HepG2 (cell line): ENCODE measurements around the gene LINS1. TPM values are rescaled to one million over a fixed set of nuclear protein-coding genes. Genes with fewer than 3 reads are reported as not detected.

Experiments used
- ATAC-seq: fragments of 200-7000 bp; cut with Tn5 transposase; 3 replicates; pipeline ENCODE4 v1.9.1; 2020; ENCODE audit warnings: mild to moderate bottlenecking, moderate library complexity
- BruUV-seq: library from RNA; stranded (reverse); fragments of 400-500 nt; replicated peaks from 2 replicates; lab custom pipeline; 2021; lab: Mats Ljungman, UMichigan
- CTCF ChIA-PET: fragments of 300-600 bp; formaldehyde crosslinking; extraction: SDS; loops from one replicate; lab custom pipeline; 2021; ENCODE audit warnings: low total read pairs, inconsistent platforms, low intra/inter-chr PET ratio; lab: Yijun Ruan, JAX
- POLR2A ChIA-PET: fragments of 350-600 bp; sonication (Branson Sonifier 250); formaldehyde crosslinking; loops from one replicate; lab custom pipeline; 2020; ENCODE audit warnings: antibody characterized with exemption, inconsistent platforms; lab: Yijun Ruan, JAX
- DNase-seq: peaks from one replicate; pipeline ENCODE4 v3.0.0-alpha.2; 2015; ENCODE audit warnings: low spot score
- FAIRE-seq: peaks from 3 replicates; lab custom pipeline; 2011; peaks lifted over from hg19 to GRCh38; lab: Jason Lieb, UNC
- H2AFZ ChIP-seq: one replicate; pipeline ENCODE4 v1.6.1; 2011; ENCODE audit warnings: low read length, inconsistent platforms
- H3K27ac ChIP-seq: fragments of 300-600 bp; 3 replicates; pipeline ENCODE4 v1.8.0; 2011; ENCODE audit warnings: mixed run types, mild to moderate bottlenecking, mixed read lengths, low read length, inconsistent platforms; ENCODE audit not compliant: insufficient read depth; ENCODE audit errors: extremely low read length
- H3K27me3 ChIP-seq, 2 experiments: fragments of 200-600 bp in 1 of 2; 2 replicates in 1 of 2; 3 replicates in 1 of 2; pipeline versions ENCODE4 v1.6.0 to v1.8.0; 2011; ENCODE audit warnings: low read length in 2 of 2, mild to moderate bottlenecking in 2 of 2, moderate library complexity in 2 of 2, inconsistent platforms in 1 of 2; ENCODE audit not compliant: insufficient read depth in 2 of 2, control insufficient read depth in 1 of 2
- H3K36me3 ChIP-seq, 2 experiments: fragments of 200-600 bp in 1 of 2; replicated peaks in 1 of 2; 2 replicates in 1 of 2; 3 replicates in 1 of 2; pipeline versions ENCODE4 v1.5.1 to v1.8.0; 2011; ENCODE audit warnings: low read length in 2 of 2, inconsistent platforms in 1 of 2; ENCODE audit not compliant: insufficient read depth in 2 of 2, control insufficient read depth in 1 of 2
- H3K4me1 ChIP-seq: 2 replicates; pipeline ENCODE4 v1.5.1; 2012; ENCODE audit warnings: low read length, inconsistent platforms; ENCODE audit not compliant: insufficient read depth
- H3K4me2 ChIP-seq: 2 replicates; pipeline ENCODE4 v1.6.0; 2011; ENCODE audit warnings: low read depth, low read length, inconsistent platforms
- H3K4me3 ChIP-seq, 3 experiments: fragments of 200-600 bp in 1 of 3; sonication (generic), shearing (Covaris generic) in 1 of 3; replicated peaks in 1 of 3; 2 replicates each; pipeline ENCODE4 v1.5.1; 2011 to 2016; ENCODE audit warnings: low read length in 3 of 3, inconsistent platforms in 2 of 3, low read depth in 2 of 3, mild to moderate bottlenecking in 2 of 3, control low read depth in 1 of 3, mixed read lengths in 1 of 3; ENCODE audit not compliant: insufficient read depth in 1 of 3
- H3K79me2 ChIP-seq: one replicate; pipeline ENCODE4 v1.6.1; 2011; ENCODE audit warnings: low read length, inconsistent platforms; ENCODE audit not compliant: insufficient read depth
- H3K9ac ChIP-seq: 2 replicates; pipeline ENCODE4 v1.6.0; 2011; ENCODE audit warnings: mild to moderate bottlenecking, low read depth, low read length, inconsistent platforms; ENCODE audit not compliant: insufficient read depth
- H3K9me3 ChIP-seq: 2 replicates; pipeline ENCODE4 v1.5.1; 2012; ENCODE audit warnings: mild to moderate bottlenecking, low read length
- H4K20me1 ChIP-seq: 2 replicates; pipeline ENCODE4 v1.6.0; 2011; ENCODE audit warnings: inconsistent platforms, mild to moderate bottlenecking, low read length, moderate library complexity; ENCODE audit not compliant: insufficient read depth
- FOXP1 ChIP-seq, 2 experiments: fragments of 450-650 bp in 1 of 2; IDR thresholded peaks; 2 replicates each; pipeline ENCODE4 v1.6.1; 2017 to 2018; ENCODE audit warnings: antibody characterized with exemption in 1 of 2
- JUN ChIP-seq: sonication (generic); formaldehyde crosslinking; IDR thresholded peaks from 2 replicates; pipeline ENCODE4 v1.4.0; 2020; ENCODE audit warnings: mild to moderate bottlenecking, missing genetic modification reagents
- MAFG ChIP-seq: sonication (generic); formaldehyde crosslinking; IDR thresholded peaks from 2 replicates; pipeline ENCODE4 v1.5.1; 2020; ENCODE audit warnings: mild to moderate bottlenecking, missing genetic modification reagents
- NFRKB ChIP-seq: fragments of 450-650 bp; IDR thresholded peaks from 2 replicates; pipeline ENCODE4 v1.6.1; 2017
- SMAD3 ChIP-seq: sonication (generic); formaldehyde crosslinking; IDR thresholded peaks from 2 replicates; pipeline ENCODE4 v1.4.0; 2020; ENCODE audit warnings: missing genetic modification reagents
- TCF7L2 ChIP-seq: IDR thresholded peaks from 2 replicates; pipeline ENCODE4 v1.6.1; 2011; ENCODE audit warnings: mild to moderate bottlenecking, low read depth, low read length, moderate library complexity
- ZNF275 ChIP-seq: sonication (generic); formaldehyde crosslinking; IDR thresholded peaks from 2 replicates; pipeline ENCODE4 v1.8.0; 2022; ENCODE audit warnings: missing genetic modification reagents, mild to moderate bottlenecking, inconsistent platforms, borderline replicate concordance
- ZNF644 ChIP-seq: IDR thresholded peaks from 2 replicates; pipeline ENCODE4 v1.6.1; 2016; ENCODE audit warnings: low read depth
- WGBS: methylation state at CpG from one replicate; pipeline ENCODE4 v1.1.6; 2017; ENCODE audit warnings: low lambda C conversion rate; 5-methylcytosine and 5-hydroxymethylcytosine counted together
- in situ Hi-C: cut with HindIII; loops from 2 replicates; pipeline ENCODE4 v1.10.0; 2017; ENCODE audit warnings: low pct_unique_long_range_greater_than_20kb; ENCODE audit not compliant: extremely low pct_ligation_motif_present
- intact Hi-C: fragments of 100-400 bp; cut with micrococcal nuclease; formaldehyde crosslinking; loops from one replicate; pipeline ENCODE4 v1.10.0; 2022; ENCODE audit not compliant: unreplicated experiment
- polyA plus RNA-seq, 8 experiments: library from polyadenylated mRNA; depleted of rRNA in 3 of 8; stranded (reverse) in 7 of 8; unstranded in 1 of 8; fragments of >200 nt; fragmentation: Illumina TruSeq in 4 of 8; extraction: Trizol in 4 of 8; gene quantifications; 2 replicates each; pipeline versions ENCODE4 v1.2.1 to v1.2.3, GENCODE V29; 2011 to 2016; ENCODE audit warnings: low read depth in 4 of 8, missing spikeins in 1 of 8, mixed read lengths in 1 of 8; ENCODE audit not compliant: insufficient read depth in 1 of 8
- total RNA-seq, 5 experiments: library from RNA; depleted of rRNA; stranded (reverse); fragments of >200 nt; fragmentation: Illumina TruSeq; extraction: Trizol; gene quantifications; 2 replicates each; pipeline ENCODE4 v1.2.3, GENCODE V29; 2016; ENCODE audit warnings: low read depth in 1 of 5
- TF ChIP-seq, protein P1 (sequence below): sonication (generic); formaldehyde crosslinking; IDR thresholded peaks from 2 replicates; pipeline ENCODE4 v1.4.0; 2020; ENCODE audit warnings: mild to moderate bottlenecking, missing genetic modification reagents
- TF ChIP-seq, protein P2 (sequence below): sonication (generic); formaldehyde crosslinking; IDR thresholded peaks from 2 replicates; pipeline ENCODE4 v1.4.0; 2020; ENCODE audit warnings: low read depth, missing genetic modification reagents

The LINS1 gene
- total and polyA plus RNA-seq, 2 of the 13 experiments (the other 11 are each of a cell fraction or from before 2014, with no cell fraction given): 9.8 to 10.4 TPM

- in situ Hi-C loops: no loop called here
- Histone ChIP-seq H3K9ac (no peak overlapping the region), H4K20me1 (no peaks in the 10 kb centered on the region), H3K4me2 (no peak overlapping the region), H3K79me2 (no peaks in the 10 kb centered on the region), H3K27ac (no peak overlapping the region), H2AFZ (no peak overlapping the region), H3K4me3 (no peak overlapping the region), H3K4me1 (peaks cover 19% of the 10 kb centered on the region), H3K27me3 (no peaks in the 10 kb centered on the region), H3K36me3 (no peaks in the 10 kb centered on the region), H3K9me3 (no peaks in the 10 kb centered on the region)
- TF ChIP-seq NFRKB: no peak
- no peak for TF ChIP-seq JUN
- no peak for TF ChIP-seq FOXP1 (IDR thresholded peaks at IDR 0.05)
- TF ChIP-seq FOXP1 (CRISPR knock-in tag; IDR thresholded peaks at IDR 0.05): no peak
- TF ChIP-seq, protein P1, sequence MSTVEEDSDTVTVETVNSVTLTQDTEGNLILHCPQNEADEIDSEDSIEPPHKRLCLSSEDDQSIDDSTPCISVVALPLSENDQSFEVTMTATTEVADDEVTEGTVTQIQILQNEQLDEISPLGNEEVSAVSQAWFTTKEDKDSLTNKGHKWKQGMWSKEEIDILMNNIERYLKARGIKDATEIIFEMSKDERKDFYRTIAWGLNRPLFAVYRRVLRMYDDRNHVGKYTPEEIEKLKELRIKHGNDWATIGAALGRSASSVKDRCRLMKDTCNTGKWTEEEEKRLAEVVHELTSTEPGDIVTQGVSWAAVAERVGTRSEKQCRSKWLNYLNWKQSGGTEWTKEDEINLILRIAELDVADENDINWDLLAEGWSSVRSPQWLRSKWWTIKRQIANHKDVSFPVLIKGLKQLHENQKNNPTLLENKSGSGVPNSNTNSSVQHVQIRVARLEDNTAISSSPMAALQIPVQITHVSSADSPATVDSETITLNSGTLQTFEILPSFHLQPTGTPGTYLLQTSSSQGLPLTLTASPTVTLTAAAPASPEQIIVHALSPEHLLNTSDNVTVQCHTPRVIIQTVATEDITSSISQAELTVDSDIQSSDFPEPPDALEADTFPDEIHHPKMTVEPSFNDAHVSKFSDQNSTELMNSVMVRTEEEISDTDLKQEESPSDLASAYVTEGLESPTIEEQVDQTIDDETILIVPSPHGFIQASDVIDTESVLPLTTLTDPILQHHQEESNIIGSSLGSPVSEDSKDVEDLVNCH (CRISPR knock-in tag): no peak
- ATAC-seq: no peak
- POLR2A ChIA-PET: no interaction called here
- CTCF ChIA-PET: no interaction called here
- peak; percentile 3 for DNase-seq
- no TSS peak for BruUV-seq
- no peak for FAIRE-seq
- intact Hi-C loops: no loop called here
- WGBS: 44% methylated on average over 2 of the region's 2 CpGs
Measured at GRCh38 chr15:100559330-100559729, 42.7 kb downstream of the LINS1 start.

DNA sequence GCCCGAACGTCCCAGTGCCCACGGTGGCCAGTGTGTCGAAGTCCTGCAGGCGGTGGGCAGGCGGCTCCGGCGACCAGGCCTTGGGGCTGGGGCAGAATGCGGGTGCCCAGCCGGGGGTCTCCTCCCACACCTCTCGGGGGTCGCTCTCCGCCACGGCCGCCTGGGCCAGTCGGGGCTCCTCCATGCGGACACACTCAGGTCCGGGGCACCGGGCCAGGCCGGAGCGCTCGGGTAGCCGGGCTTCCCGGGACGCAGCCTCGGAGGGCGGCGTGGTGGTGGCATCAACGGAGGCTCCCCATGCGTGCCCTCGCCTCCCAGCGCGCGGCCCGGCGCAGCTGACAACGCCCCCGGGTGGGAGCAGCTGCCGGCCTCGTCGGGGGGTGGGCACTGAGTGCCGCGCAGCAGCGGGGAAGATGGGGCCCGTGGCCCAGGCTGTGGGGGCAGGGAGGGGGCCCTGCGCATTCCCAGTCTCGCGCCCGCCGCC lies 43.2 kb downstream of the LINS1 start:
- H3K4me3 ChIP-seq: no peak overlapping the region
- H3K4me1 ChIP-seq: peaks cover 19% of the 10 kb centered on the region
- DNase-seq (no peak), ATAC-seq (no peak), FAIRE-seq (no peak)
- no peak overlapping the region for H3K4me2 ChIP-seq
- in situ Hi-C loops (no loop called here), intact Hi-C loops (no loop called here)
- ChIA-PET CTCF (no interaction called here), POLR2A (no interaction called here)
- peaks cover 4% of the 10 kb centered on the region; the same call in 1 of the 2 replicates for H3K9me3 ChIP-seq
- H4K20me1 ChIP-seq: no peaks in the 10 kb centered on the region
- H3K27ac ChIP-seq: no peak overlapping the region
- no TSS peak for BruUV-seq
- WGBS: 91% methylated on average over 15 of the region's 50 CpGs
- H3K36me3 ChIP-seq: no peaks in the 10 kb centered on the region
- no peaks in the 10 kb centered on the region for H3K79me2 ChIP-seq
- no peaks in the 10 kb centered on the region for H3K27me3 ChIP-seq
- no peak overlapping the region for H3K9ac ChIP-seq
- H2AFZ ChIP-seq: no peak overlapping the region
- no peak for TF ChIP-seq SMAD3 (CRISPR knock-in tag)
- no peak for TF ChIP-seq ZNF275 (CRISPR knock-in tag)
- TF ChIP-seq, protein P2, sequence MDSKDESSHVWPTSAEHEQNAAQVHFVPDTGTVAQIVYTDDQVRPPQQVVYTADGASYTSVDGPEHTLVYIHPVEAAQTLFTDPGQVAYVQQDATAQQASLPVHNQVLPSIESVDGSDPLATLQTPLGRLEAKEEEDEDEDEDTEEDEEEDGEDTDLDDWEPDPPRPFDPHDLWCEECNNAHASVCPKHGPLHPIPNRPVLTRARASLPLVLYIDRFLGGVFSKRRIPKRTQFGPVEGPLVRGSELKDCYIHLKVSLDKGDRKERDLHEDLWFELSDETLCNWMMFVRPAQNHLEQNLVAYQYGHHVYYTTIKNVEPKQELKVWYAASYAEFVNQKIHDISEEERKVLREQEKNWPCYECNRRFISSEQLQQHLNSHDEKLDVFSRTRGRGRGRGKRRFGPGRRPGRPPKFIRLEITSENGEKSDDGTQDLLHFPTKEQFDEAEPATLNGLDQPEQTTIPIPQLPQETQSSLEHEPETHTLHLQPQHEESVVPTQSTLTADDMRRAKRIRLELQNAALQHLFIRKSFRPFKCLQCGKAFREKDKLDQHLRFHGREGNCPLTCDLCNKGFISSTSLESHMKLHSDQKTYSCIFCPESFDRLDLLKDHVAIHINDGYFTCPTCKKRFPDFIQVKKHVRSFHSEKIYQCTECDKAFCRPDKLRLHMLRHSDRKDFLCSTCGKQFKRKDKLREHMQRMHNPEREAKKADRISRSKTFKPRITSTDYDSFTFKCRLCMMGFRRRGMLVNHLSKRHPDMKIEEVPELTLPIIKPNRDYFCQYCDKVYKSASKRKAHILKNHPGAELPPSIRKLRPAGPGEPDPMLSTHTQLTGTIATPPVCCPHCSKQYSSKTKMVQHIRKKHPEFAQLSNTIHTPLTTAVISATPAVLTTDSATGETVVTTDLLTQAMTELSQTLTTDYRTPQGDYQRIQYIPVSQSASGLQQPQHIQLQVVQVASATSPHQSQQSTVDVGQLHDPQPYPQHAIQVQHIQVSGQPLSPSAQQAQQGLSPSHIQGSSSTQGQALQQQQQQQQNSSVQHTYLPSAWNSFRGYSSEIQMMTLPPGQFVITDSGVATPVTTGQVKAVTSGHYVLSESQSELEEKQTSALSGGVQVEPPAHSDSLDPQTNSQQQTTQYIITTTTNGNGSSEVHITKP (CRISPR knock-in tag): no peak
- TF ChIP-seq MAFG: no peak
- no peak for TF ChIP-seq ZNF644 (CRISPR knock-in tag)
- no peak for TF ChIP-seq TCF7L2
